Activated gamma-delta T cell treated with Interleukin-2 at 50 U/mL for 16 hours (primary cell): ENCODE results near the gene TSPY1.
"Not testable (repeated sequence)": the region's sequence is repeated elsewhere in the genome, so short reads cannot be mapped to it uniquely, and the experiment has no call there.

ENCODE experiments used
- DNase-seq: peaks from one replicate; pipeline ENCODE4 v3.0.0-alpha.2; 2020

TSPY1 gene

GRCh38 chrY:9466655-9467054 lies at the start of gene TSPY1:
Gene TSPY1, plus strand, starts transcription at chrY:9466955. Its CDS starts 46 bp downstream, at chrY:9467001.
- not testable (repeated sequence) for DNase-seq

- DNase-seq, result not testable (repeated sequence)
Measured at GRCh38 chrY:9486967-9487366, 20.2 kb downstream of the TSPY1 start, which contains the start of gene TSPY9. Gene TSPY9, plus strand, starts transcription at chrY:9487267. Its CDS starts 46 bp downstream, at chrY:9487313.

- DNase-seq, result not testable (repeated sequence)
Measured at GRCh38 chrY:9504396-9504795, 37.6 kb downstream of the TSPY1 start.

GRCh38 chrY:9516287-9516686 lies 49.5 kb downstream of the TSPY1 start:
- DNase-seq, result not testable (repeated sequence)
